GM19023 (cell line): ENCODE measurements around the gene C18orf63.
"Not testable (repeated sequence)": the region's sequence is repeated elsewhere in the genome, so short reads cannot be mapped to it uniquely, and the experiment has no call there.

ENCODE experiments used
- ATAC-seq: cut with Tn5 transposase; IDR thresholded peaks from one replicate; pipeline ENCODE4 v1.9.1; 2021; ENCODE audit warnings: mild to moderate bottlenecking, moderate library complexity; ENCODE audit not compliant: unreplicated experiment

The C18orf63 gene

DNA sequence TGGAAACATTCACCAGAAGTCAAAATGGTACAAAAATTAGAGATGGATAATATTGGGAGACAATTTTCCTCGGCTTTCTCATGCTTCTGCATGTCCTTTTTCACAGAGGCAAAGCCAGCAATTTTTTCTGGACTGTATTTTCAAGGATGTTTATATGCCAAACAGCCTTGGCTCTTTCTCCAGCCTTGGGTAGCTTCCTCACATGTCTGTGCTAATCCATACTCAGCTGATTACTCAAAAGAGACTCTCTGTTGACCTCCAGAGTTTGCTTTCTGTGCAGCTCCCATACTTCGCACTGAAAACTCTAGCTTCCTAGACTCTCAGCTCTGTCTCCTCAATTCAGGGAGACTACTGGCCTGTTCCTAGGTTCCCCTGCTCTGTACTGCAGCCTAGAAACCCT, 10.6 kb downstream of the C18orf63 start:
- no peak for ATAC-seq

DNA sequence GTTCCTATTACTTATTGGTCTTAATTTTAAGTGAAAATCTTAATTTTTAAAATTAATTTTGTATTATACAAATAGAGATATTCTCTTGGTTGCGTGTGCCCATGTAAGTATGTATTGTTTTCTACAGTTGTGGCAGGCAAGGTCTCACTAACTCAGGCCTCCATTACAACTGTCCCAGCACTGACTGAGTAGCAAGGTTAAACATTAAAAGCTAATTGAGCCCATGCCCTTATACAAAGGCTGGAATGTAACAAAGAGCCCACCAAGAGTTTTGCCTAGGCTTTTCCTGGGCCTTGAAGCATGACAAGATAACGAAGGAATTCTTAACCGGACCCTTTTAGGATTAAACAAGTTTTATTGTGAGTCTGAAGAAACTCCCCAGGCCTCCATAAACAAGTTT, 11.2 kb downstream of the C18orf63 start:
- not testable (repeated sequence) for ATAC-seq

DNA sequence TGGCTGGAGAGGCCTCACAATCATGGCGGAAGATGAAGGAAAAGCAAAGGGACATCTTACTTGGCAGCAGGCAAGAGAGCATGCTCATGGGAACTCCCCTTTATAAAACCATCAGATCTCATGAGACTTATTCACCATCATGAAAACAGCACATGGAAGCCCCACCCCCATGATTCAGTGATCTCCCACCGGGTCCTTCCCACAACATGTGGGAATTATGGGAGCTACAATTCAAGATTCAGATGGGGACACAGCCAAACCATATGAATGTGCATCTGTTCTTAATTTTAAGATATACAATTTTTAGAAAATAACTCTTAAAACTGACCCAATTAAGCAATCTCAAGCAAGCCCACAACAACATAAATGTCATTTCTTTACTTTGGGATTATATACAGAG, 12.6 kb downstream of the C18orf63 start:
- no peak for ATAC-seq

DNA sequence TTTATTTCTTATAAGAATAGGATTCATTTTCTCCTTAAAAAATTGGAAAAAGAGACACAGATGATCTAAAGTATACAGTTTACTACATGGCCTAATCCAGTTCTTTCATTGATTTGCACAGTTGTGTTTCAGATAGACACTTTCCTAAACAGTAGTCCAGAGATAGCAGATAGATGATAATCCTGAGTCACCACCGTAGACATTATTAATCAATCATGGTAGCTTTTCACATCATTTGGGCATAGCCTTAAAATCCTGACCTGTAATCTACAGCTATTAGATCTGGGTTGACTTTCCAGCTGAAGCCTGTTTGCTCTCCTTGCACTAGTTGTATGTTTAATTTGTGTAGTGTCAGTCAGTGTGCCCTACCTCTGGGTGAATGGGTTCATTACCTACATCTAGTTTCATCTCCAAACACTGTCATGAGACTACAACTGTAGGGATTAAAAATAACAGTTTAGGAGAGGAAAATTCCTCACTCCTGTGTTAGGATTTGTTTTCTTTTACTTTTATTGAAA, 14.1 kb downstream of the C18orf63 start:
- no peak for ATAC-seq

DNA sequence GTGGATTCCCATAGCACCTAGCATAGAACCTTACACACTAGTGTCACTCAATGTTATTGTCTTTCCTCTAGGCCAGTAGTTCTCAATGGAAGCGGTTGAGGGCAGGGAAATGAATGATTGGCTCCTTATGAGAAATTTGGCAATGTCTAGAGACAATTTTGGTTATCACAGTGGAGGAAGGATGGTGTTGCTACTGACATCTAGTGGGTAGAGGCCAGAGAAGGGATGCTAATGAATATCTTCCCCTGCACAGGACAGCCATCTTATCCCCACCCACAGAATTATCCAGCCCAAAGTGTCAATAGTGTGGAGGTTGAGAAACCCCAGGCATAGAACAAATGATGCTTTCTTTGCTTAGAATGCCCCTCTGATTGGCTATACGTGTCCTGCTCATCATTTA, 15.8 kb downstream of the C18orf63 start:
- no peak for ATAC-seq

DNA sequence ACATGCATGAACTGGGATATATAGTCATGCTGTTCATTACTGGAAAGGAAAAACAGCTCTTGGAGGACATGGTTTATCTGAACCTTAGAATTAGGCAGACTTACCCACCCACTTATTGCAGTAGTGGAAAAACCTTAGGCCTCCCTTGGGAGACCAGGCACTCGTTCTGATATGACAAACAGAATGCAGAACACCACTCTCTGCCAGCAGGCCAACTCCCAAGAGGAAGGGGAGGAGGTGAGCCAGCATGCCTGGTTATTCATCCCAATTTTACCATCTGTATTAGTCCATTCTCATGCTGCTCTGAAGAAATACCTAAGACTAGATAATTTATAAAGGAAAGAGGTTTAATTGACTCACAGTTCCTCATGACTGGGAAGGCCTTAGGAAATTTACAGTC, 17.5 kb downstream of the C18orf63 start:
- ATAC-seq = no peak

DNA sequence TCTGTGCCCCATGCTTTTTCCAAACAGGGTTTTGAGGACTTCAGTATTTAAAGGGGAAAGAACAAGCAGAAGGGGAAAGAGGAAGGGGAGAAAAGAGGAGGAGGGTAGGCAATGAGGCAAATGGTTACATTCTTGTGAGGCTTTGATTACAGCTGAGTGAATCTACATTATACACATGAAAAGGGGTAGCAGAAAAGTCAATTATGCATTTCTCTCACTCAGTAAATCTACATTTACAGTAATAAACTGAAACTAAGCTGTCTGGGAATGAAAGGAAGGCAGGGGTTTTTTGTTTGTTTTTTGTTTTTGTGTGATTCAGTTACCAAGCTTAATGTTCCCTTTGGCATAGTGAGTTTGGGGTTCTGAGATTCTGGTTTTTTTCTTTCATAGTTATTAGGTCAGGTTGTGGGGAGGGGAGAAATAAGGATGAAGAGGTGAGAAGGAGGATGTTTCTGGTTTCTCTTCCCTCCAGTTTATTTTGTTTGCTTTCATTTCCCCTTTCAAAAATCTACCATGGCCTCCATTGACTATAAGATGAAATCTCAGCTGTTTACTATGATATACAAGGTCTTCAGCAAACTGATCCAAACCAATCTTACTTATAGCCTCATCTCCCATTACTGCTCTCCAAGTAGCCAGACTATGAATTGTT, 18.7 kb downstream of the C18orf63 start:
- ATAC-seq = no peak

DNA sequence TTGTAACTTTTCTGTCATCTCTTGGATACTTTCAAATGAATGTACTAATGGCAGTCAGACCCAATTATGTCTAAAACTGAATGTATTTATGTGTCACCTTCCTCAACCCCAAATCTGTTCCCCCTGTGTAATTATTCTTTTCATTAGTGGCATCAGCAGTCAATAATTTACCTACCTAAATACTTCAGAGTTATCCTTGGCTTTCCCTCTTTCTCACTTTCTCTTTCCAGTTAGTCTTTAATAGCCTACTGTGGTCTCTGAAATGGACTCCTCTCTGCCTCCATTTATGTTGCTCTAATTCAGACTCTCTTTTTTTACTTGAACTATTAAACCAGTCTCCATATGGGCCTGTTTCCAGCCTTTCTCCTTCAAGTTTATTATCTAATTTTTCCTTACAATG, 21.0 kb downstream of the C18orf63 start:
- ATAC-seq = no peak

DNA sequence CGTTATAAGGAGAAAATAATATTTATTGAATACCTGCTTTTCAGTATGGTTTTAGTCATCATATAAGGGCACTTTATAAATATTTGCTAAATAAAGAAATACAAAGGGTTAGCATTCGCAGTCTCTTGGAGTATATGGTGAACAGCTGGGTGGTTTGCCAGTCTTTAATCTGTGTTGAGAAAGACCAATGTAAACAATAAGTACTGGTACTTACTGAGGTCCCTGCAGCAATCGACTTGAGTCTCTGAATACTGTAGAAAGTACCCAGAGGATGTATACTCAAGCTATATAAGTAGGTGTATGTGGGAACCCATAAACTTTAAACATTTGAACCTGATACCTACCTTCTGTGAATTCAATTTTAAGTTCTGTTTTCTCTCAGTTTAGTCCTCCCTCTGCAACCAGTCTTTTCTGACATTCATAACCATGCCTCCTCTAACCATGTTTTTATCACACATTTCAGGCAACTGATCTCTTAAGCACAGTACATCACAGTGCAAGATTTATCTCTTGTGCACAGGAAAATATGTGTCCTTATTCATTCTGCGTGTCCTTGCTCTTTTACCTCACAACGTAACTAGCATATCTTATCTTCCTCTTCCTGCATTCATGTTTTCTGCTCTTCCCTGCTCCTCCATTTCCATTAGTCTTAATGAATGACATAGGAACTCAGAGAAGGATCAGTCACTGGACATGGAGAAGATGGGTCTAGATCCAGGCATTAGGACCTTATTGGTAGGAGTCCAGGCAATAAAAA, 21.7 kb downstream of the C18orf63 start:
- ATAC-seq = no peak

DNA sequence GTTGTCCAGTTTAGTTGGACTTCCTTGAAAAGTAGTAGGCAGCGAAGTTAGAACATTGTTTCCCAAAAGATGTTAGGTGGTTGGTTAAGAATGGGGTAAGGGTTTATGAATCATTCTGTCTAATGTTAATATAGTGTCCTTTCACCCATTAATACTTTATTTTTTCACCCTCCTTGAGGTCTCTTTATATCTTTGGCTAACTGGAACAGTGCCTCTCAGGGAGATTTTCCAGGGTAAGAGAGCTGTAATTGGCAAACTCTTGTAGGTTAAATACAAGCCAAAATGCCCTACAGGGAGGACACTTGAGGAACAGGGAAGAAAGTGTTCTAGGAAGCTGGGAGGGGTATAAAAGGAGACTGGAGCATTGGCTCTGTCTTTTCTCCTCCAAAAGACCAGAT, 22.3 kb downstream of the C18orf63 start:
- no peak for ATAC-seq

DNA sequence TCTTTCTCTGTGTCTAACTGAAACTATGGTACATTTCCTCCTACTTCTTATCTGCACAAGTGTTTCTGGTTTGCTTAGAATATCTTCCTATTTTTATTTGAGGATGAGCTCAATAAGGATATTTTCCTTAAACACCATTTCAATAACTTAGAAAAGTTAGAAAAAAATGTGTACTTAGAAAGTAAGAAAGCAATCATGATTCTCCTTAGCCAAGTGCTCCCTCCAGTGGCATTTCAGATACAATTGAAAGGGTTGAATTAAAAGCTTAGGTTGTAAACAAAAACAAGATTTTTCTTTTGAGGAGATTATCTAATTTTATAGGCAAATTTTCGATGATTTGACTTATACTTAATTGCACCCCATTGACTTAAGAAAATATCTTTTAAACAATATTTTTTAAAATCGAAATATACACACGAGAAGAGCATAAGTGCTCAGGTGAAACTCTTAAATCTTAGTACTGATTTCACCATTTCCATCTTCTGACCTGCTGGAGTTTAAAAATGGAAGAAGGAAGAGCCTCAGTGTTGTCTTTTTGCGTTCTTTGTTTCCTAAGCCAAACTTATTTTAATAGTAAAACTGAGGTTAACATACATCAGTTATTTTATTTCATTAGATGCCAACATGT, 26.9 kb downstream of the C18orf63 start:
- ATAC-seq = no peak

DNA sequence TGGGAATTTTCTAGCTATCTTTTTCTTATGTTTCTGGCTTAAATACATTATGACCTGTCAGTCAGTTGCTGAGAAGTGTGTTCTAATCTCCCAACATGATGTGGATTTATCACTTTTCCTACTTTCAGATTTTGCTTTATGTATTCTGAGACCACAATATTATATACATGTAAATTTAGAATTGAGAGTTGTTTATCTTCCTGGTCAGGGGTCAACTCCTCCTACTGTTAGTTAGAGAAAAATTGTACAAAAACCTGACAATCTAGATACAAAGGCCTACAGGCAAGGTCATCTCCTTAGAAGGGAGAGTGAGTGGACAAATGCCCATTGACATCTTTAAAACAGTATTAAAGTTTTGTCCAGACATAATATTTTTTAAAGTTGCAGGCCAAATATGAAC, 30.6 kb downstream of the C18orf63 start:
- ATAC-seq = no peak

DNA sequence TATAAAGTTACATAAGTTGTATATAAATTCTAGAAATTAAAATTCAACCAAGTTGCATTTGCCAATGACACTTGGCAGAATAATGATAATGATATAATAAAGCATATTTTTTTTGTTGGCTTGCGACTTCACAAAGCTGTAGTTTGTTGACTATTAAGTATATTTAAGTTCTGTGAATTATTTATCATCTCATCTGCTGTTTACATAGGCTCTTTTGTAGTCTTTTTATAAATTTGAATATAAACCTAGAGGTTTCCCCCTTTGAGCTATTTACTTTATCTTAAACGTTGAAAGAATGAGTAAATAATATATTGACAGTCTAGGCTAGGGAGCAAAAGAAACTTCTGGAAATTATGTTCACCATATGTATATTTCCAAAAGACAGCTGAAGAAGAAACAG, 32.9 kb downstream of the C18orf63 start:
- no peak for ATAC-seq

DNA sequence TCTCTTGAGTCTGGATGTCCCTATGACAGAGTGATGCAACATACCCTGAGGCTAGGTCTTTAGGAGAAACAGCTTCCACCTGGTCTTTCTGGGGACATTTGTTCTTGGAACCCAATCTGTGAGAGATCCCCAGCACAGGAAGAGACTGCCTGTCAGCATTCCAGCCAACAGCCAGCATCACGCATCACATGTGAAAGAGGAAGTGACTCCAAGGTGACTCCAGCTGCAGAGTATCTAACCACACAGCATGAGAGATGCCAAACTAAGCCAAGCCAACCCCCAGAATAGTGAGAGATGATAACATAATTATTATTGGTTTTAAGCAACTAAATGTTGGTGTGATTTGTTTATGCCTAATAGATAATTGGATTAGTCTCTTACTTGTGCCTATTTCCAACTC, 35.7 kb downstream of the C18orf63 start:
- ATAC-seq = no peak

DNA sequence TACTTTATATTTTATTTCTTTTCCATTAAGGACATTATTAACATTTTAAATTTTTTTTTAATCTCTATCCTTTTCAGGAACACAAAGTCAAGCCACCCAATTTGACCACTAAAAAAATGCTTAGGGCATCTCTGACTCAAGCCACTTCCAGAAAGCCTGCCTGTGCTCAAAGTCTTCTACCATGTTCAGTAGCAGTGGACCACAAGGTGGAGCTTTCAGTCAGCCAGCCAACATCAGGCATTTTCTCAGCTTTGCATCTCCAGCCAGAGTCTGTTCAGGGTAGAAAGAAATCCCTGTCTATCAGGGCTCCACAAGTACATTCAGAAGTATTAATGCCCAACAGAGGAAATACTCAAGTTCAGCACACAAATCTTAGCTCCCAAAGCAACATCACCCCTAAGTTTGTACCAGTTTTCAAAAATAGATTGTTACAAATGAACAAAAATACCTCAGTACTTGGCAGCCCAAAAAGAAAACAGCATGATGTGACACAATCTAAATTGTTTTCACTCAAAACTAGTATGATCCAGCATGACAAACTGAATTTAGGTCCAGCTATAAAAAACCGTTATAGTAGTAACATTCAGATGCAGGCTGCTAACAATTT, 37.6 kb downstream of the C18orf63 start:
- ATAC-seq = peak; percentile 65

DNA sequence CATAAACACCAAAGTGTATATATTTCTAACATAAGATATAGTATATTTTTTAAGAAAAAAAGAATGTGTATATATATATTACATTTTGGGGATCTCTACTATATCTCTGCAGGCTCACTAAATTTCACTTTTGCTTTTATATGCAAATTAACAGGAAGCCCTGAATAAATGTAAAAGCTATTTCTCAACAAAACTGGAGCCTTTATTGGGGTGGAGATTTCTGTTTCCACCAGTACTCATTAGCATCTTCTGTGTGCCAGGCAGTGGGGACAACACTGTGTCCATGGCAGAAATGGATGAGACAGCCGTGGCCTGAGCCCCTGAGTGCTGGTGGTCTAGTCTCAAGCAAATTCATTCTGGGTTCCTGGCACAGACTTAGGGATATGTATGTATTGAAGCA, 41.3 kb downstream of the C18orf63 start:
- ATAC-seq = no peak

DNA sequence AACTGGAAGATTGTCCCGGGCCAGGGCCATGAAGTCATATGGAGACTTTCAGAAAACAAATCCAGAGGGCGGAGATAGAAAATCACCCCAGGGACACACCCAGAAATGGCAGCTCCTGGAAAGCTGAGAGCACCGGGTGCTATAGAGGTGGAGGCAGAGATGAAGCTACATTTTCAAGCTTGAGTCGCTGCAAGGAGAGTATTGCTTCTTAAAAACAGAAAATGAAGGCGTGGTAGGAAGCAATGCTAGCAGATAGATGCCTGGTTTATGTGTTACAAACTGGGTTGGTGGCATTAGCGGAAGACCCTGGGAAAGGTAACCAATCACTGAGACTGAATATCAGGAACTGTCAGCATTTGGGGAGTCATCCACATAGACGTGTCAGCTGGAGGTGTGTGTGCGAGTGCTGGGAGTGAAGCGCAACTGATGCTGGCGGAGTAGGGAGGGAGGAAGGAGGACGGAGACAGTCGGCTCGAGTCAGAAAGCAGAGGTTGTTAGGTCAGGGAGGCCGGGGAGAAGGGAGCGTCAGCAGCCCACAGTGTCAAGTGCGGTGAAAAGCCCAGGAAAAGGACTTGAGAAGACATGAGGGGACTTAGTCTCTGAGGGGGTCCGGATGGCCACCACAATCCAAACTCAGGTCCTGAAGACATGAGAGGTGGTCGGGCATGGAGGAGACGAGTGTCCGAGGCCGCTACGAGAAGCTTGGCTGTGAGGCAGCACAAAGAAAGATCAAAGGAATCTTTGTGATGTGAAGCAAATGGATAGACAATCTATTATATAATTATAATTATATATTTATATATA, 45.4 kb downstream of the C18orf63 start:
- no peak for ATAC-seq

DNA sequence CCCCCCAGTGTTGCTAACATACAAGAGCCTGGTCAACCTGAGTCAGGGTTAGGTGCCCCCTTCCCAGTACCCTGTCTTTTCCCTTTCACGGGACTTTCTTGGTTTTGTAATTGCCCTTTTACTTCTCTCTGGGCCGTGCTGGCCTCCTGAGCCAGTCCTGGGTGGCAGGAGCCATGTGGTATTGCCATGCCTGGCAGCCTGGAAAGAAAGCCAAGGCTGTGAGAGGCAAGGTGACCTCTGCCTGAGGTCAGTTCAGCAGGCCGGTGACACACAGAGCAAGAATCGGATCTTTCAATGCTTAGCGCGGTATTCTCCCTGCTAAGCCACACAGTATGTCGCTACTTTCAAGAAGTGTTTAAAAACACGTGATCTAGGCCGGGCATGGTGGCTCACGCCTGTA, 52.3 kb downstream of the C18orf63 start:
- ATAC-seq = no peak

DNA sequence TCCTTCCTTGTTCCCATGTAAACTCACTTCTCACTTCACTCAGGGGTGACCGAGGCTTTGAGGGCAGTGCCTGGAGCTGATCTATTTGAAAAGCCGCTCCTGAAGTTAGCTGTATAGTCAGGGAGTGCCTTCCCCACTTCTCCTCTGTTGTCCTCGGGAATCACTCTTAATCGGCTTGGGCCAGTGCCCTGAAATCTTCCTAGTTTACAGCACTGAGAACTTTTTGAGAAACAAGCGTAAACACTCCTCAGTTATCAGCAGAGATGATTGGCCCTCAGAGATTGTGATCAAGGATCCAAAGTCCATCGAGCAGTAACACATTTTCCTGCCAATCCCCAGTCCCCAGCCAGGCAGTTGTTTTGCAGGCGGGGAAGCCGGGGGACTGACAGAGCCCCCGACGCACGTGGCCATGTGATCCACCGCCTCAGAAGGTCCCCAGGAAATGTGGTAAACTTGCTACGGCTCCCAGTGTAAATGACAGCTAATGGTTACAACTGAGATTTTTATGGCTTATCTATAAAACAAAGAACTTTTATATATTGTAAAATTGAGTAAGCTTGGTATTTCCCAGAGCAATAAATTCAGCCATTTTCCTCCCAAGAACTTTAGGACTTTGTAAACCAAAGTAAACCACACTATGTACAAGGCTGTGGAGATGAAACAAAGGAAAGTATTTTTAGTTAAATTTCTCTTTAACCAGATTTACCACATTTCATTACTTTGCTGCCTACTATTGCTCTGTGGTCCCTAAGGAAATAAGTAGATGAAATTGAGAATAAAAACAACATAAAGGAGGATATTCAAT, 53.5 kb downstream of the C18orf63 start:
- ATAC-seq = no peak

DNA sequence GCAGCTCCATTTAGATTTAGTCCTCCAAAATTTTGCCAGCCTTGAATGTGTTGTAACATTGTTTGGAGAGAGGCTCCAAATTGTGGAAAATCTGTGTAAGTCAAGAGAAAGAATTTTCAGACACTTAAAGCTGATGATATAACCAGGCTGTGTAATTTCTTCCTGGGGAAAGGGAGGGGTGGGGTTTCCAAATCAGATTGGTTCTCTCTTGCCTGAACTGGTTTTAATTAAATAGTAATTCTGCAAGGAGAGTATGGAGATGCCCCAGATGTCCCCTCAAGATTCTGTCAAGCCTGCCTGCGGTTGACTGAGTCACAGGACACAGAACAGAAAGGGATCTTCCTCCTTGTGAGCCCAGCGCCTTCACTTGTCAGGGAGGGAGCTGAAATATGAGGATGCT, 54.5 kb downstream of the C18orf63 start:
- no peak for ATAC-seq
